Mesodermal cell (in vitro differentiated cells): ENCODE measurements around the gene SEC14L1.
"Not testable (repeated sequence)": the region's sequence is repeated elsewhere in the genome, so short reads cannot be mapped to it uniquely, and the experiment has no call there.

ENCODE experiments used
- H3K27ac ChIP-seq: 2 replicates; pipeline ENCODE4 v1.7.0; 2013; ENCODE audit warnings: mild to moderate bottlenecking, low read depth, low read length, moderate library complexity; ENCODE audit not compliant: severe bottlenecking
- H3K36me3 ChIP-seq: 2 replicates; pipeline ENCODE4 v1.7.1; 2013; ENCODE audit warnings: mild to moderate bottlenecking, low read length, moderate library complexity; ENCODE audit not compliant: control insufficient read depth, insufficient read depth
- H3K4me1 ChIP-seq: one replicate; pipeline ENCODE4 v1.7.1; 2013; ENCODE audit warnings: mild to moderate bottlenecking, low read length; ENCODE audit not compliant: insufficient read depth, control insufficient read depth, poor library complexity, severe bottlenecking
- H3K4me3 ChIP-seq: 2 replicates; pipeline ENCODE4 v1.7.0; 2013; ENCODE audit warnings: low read length, control low read depth, mild to moderate bottlenecking; ENCODE audit not compliant: insufficient read depth, poor library complexity, severe bottlenecking; ENCODE audit errors: extremely low read depth
- H3K9me3 ChIP-seq: 2 replicates; pipeline ENCODE4 v1.7.1; 2013; ENCODE audit warnings: mild to moderate bottlenecking, low read length, moderate library complexity; ENCODE audit not compliant: control insufficient read depth
- WGBS, 2 experiments: methylation state at CpG; one replicate each; pipeline ENCODE4 v1.1.5; 2013; ENCODE audit warnings: missing lambda C conversion rate in 2 of 2; ENCODE audit not compliant: insufficient coverage in 2 of 2; 5-methylcytosine and 5-hydroxymethylcytosine counted together

Gene SEC14L1

DNA sequence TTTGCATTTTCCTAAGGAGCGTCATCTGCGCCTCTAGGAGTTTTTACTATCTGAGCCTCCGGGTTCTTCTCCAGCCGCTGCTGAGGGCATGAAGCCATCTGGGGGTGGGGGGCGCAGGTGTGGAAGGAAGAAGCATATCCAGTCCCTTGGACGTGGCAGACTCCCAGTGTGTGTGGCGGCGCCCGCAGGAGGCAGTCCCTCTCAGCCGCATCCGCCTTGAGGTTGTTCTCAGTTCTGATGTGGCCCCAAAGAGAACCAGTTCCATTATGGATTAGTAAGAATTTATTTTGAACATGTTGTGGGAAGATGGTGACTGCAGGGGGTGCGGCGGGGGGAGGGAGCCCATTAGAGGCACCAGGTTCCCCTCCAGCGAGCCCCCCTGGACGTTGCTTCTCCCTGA, 100.2 kb downstream of the SEC14L1 start:
- Histone ChIP-seq H3K4me1 (no peaks in the 10 kb centered on the region), H3K9me3 (no peaks in the 10 kb centered on the region), H3K27ac (no peak overlapping the region), H3K36me3 (no peaks in the 10 kb centered on the region), H3K4me3 (no peak overlapping the region)
- WGBS, 2 experiments = 94 to 95% methylated on average over 12 to 13 of the region's 15 CpGs

DNA sequence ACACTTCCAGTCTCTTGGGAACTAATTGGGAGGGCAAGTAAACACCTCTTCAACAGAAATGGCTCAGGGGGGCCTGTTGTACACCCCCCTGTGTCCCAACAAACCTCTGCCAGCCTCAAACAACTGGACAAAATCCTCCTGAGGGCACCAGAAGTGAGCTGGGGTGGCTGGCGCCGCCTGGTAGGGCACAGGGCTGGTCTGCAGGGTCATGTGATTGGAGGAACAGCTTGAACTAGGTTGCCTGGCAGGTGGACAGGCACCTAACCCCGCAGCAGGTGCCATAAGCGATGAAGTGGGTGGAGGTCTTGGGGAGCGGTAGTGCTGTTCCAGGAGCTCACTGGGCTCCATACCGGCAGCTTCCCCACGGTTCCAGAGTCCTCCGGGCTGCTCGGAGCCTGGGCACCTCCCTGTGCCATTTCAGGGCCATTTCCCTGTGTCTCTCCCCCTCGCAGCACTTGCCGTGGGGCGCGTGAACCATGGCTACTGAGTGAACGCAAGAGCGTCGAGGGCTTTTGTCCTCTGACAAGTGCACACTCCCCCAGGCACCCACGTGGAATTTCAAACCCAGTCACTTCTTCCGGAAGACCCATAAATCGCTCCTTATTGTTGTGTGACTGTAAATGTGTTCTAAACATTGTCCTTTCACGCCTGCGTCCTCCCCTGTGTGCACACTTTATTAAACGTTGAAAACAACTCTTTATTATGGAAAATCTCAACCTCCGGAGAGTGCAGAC, 101.5 kb downstream of the SEC14L1 start:
- 78 to 83% methylated on average over 16 to 20 of the region's 23 CpGs for WGBS, 2 experiments
- H3K27ac ChIP-seq = no peak overlapping the region
- no peaks in the 10 kb centered on the region for H3K4me1 ChIP-seq
- no peaks in the 10 kb centered on the region for H3K36me3 ChIP-seq
- no peak overlapping the region for H3K4me3 ChIP-seq
- H3K9me3 ChIP-seq = no peaks in the 10 kb centered on the region

DNA sequence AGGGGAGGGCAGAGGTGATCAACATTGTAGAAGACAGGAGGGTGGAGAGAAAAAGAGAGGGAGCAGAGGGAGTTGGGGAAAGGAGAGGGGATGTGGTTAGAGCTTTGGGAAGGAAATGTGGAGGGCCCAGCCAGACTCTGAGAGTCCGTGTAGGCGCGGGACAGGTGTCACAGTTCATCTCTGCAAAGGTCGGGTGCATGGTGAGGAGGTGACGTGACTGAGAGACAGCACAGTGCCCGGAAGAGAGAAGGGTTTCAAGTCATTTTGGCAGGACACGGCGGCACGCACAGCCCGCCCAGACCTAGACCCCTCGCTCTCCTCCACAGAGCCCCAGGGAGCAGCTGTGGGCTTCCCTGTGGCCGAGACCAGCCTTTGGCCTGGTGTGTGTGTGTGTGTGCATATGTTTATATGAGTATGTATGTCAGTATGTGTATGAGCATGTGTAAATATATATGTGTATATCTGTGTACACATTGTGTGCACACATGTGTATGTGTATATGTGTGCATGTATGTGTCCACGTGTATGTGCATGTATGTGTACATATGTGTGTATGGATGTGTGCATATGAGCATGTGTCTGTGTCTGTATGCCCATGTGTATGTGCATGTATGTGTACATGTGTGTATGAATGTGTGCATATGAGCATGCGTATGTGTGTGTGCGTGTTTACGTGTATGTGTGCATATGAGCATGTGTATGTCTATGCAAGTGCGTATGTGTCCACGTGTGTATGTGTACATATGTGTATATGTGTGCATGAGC, 104.6 kb downstream of the SEC14L1 start:
- WGBS, 2 experiments = 82 to 84% methylated on average over 17 to 18 of the region's 18 CpGs
- H3K4me3 ChIP-seq = no peak overlapping the region

DNA sequence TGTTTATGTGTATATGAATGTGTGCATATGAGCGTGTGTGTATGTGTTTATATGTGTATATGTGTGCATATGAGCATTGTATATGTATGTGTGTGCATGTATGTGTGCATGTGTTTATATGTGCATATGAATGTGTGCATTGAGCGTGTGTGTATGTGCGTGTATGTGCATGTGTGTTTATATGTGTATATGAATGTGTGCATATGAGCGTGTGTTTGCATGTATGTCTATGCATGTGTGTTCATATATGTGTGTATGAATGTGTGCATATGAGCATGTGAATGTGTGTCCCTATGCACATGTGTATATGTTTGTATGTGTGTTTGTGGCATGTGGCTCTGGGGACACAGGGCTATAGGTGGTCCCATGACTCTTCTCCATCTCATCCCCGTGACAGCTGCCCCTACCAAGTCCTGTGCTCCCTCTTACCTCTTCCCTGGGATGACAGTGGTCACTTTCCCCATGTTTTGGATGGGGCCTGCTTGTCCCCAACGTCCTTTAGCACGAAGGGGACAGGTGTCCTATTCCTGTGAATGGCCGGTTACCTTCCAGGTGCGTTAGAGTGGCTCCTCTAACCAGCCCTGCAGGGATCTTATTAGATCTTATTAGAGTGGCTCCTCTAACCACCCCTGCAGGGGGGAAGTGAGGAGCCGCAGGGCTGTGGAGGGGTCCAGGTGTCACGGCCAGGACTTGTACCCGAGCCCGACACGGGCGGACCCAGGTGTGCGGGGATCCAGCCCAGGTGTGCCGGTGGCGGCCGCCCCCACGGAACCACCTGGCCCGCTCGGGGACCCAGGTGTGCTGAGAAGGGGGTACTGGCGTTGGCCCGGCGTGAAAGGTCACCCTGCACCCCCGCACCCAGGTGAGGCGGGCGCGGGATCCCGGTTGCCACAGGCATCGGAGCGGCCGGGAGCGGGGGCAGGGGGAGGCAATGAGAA, 105.6 kb downstream of the SEC14L1 start:
- Histone ChIP-seq H3K4me1 (no peaks in the 10 kb centered on the region), H3K4me3 (peak overlapping the region; percentile 32), H3K27ac (no peak overlapping the region), H3K9me3 (no peaks in the 10 kb centered on the region), H3K36me3 (no peaks in the 10 kb centered on the region)
- 44 to 54% methylated on average over 17 to 29 of the region's 34 CpGs for WGBS, 2 experiments

More for the DNA sequence above, 104.6 kb downstream of the SEC14L1 start:
- Histone ChIP-seq H3K27ac (no peak overlapping the region), H3K9me3 (no peaks in the 10 kb centered on the region), H3K4me1 (no peaks in the 10 kb centered on the region), H3K36me3 (no peaks in the 10 kb centered on the region)

DNA sequence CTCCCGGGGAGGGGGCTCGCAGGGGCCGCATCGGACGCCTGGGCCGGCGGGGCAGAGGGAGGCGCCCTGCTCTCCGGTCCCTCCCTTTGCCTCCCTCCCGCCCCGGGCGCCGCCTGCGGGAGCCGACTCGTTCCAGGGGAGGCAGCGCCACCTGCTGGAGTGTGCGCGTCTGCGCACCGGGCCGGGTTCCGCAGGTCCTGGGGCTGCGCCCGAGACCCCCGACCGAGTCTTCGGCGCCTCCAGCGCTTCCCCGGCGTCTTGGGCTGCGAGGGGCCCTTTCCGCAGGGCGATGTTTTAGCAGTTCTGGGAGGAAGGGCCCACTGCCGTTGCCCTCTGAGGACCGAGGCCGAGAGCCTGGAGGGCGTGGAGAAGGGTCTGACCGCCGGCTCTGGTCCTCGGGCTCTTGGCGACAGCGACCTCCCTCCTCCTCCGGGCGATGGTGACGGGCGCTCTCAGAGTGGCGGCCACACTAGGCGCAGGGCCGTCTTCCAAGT, 106.3 kb downstream of the SEC14L1 start:
- 2% methylated on average over 34 to 50 of the region's 51 CpGs for WGBS, 2 experiments

DNA sequence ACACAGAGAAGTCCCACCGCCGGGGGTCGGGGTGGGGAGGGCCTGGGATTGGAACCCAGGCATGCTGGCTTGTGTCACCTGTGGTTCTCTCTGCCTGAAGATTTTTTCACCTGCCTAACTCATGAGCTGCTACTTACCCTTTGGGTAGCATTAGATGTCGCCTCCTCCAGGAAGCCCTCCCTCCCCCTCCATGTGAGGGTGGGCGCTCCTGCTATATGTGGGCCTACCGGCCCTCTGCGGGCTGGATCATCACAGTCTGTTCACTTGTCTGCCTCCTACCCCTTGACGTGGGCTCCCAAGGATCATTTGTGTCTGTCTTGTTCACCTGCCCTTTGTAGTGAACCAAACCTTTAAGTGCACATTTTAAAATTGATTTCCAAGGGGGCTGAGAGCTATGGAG, 106.8 kb downstream of the SEC14L1 start:
- Histone ChIP-seq H3K4me3 (no peak overlapping the region), H3K36me3 (no peaks in the 10 kb centered on the region), H3K9me3 (no peaks in the 10 kb centered on the region), H3K4me1 (no peaks in the 10 kb centered on the region), H3K27ac (no peak overlapping the region)
- 64 to 71% methylated on average over 6 to 8 of the region's 8 CpGs for WGBS, 2 experiments

More for the DNA sequence above, 106.3 kb downstream of the SEC14L1 start:
- Histone ChIP-seq H3K36me3 (no peaks in the 10 kb centered on the region), H3K27ac (no peak overlapping the region), H3K4me1 (no peaks in the 10 kb centered on the region), H3K9me3 (no peaks in the 10 kb centered on the region), H3K4me3 (peak overlapping the region; percentile 32)

DNA sequence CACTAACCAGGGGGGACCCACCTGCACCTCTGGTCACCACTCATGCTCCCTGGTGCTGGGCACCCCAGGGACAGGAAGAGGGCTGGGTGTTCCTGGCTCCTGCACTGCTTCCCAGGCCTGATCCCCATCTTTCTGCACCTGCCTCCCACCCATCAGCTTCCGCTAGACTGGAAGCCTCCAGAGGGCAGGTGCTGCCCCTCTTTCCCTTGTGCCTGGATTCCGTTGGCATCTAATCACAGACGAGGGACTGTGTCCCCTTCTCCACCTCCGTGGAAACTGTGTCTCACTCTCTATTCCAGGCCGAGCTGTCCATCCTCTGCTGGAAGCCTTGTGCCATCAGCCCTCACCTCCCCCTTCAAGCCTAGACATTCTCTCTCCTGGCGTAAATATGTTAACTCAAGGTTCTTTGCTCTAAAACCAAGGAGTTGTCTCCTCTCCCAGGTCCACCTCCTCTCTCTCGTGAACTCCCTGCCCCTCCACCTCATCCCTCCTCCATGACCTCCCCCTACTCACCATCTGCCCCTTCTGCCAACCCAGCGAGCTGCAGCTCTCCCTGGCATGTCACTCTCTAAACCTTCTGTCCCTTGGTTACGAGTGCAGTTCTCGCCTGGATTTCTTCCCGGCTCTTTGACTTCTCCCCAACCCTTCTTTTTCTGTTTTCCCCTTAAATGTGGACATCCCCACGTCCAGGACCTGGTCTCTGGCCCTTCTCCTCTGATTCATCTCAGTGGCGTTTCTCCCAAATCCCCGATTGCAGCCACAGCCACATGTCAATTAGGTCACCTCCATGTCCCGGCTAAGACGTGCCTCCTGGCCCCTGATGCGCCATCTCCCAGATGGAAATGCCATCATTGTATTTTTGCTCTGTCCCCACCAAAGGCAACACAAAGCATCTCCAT, 107.7 kb downstream of the SEC14L1 start:
- WGBS, 2 experiments = 86 to 91% methylated on average over 14 to 17 of the region's 17 CpGs
- Histone ChIP-seq H3K27ac (no peak overlapping the region), H3K4me3 (no peak overlapping the region), H3K36me3 (no peaks in the 10 kb centered on the region), H3K4me1 (peaks cover 3% of the 10 kb centered on the region), H3K9me3 (no peaks in the 10 kb centered on the region)

DNA sequence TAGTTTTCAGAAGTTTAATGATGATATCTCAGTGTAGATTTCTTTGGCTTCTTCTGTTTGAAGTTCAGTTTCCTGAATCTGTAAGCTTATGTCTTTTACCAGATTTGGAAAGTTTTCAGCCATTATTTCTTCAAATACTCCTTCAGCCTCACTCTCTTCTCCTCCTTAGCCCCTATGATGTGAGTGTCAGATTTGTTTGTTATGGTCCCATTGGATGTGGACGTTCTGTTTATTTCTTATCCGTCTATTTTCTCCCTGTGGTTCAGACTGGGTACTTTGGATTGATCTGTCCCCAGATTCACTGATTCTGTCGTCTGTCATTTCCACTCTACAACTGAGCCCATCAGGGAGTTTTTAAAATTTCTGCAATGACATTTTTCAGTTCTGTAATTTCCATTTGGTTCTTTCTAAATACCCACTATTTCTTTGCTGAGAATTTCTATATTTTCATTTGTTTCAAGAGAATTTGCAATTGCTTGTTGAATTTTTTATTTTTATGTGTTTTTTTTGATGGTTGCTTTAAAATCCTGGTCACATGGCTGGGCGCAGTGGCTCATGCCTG, 110.9 kb downstream of the SEC14L1 start:
- Histone ChIP-seq H3K9me3 (no peaks in the 10 kb centered on the region), H3K27ac (no peak overlapping the region), H3K4me3 (no peak overlapping the region), H3K36me3 (no peaks in the 10 kb centered on the region), H3K4me1 (peaks cover 30% of the 10 kb centered on the region)
- WGBS, 2 experiments = 90 to 92% methylated on average over 3 of the region's 4 CpGs

DNA sequence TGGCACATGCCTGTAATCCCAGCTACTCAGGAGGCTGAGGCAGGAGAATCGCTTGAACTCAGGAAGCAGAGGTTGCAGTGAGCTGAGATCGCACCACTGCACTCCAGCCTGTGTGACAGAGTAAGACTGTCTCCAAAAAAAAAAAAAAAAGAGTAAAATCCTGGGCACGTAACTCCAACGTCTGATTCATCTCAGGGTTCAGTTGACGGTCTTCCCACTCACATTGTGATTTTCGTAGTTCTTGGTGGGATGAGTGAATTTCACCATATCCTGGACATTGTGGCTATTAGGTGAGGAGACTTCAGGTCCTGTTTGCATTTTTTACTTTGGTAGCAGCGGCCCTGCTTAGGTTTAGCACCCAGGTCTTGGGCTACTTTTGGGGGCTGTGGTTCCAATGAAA, 111.5 kb downstream of the SEC14L1 start:
- not testable (repeated sequence) for H3K27ac ChIP-seq, H3K36me3 ChIP-seq, H3K9me3 ChIP-seq, H3K4me3 ChIP-seq
- 71 to 76% methylated on average over 7 of the region's 7 CpGs for WGBS, 2 experiments
- H3K4me1 ChIP-seq = peaks cover 30% of the 10 kb centered on the region
